SU-DHL-6 (cell line): ENCODE data around the gene ARRB1.

ENCODE experiments used
- H2AFZ ChIP-seq: fragments of 200-600 bp; sonication (generic); 2 replicates; pipeline ENCODE4 v1.6.1; 2014; ENCODE audit warnings: low read depth, mild to moderate bottlenecking, moderate library complexity, mixed read lengths, antibody characterized with exemption, low read length; ENCODE audit not compliant: severe bottlenecking
- H3F3A ChIP-seq: fragments of 200-600 bp; shearing (Covaris generic); 2 replicates; pipeline ENCODE4 v1.6.0; 2016; ENCODE audit warnings: antibody characterized with exemption, mild to moderate bottlenecking; ENCODE audit not compliant: insufficient read depth
- H3K27ac ChIP-seq: fragments of 200-600 bp; sonication (generic); 2 replicates; pipeline ENCODE4 v1.5.1; 2016; ENCODE audit warnings: low read depth, mild to moderate bottlenecking, low read length, moderate library complexity, mixed read lengths
- H3K27me3 ChIP-seq: fragments of 200-600 bp; sonication (generic), shearing (Covaris generic); 2 replicates; pipeline ENCODE4 v1.6.0; 2014; ENCODE audit warnings: mild to moderate bottlenecking, low read length
- H3K36me3 ChIP-seq: fragments of 200-600 bp; sonication (generic); 2 replicates; pipeline ENCODE4 v1.6.1; 2014; ENCODE audit warnings: mild to moderate bottlenecking, low read length, mixed read lengths
- H3K4me2 ChIP-seq: fragments of 300-600, 200-600 bp; shearing (Covaris generic), sonication (generic); 2 replicates; pipeline ENCODE4 v1.6.0; 2014; ENCODE audit warnings: low read length, low read depth, mild to moderate bottlenecking; ENCODE audit not compliant: poor library complexity, severe bottlenecking
- H3K4me3 ChIP-seq: fragments of 200-600 bp; sonication (generic); 2 replicates; pipeline ENCODE4 v1.5.1; 2014; ENCODE audit warnings: antibody characterized with exemption, low read length, mild to moderate bottlenecking, mixed read lengths; ENCODE audit not compliant: insufficient read depth, poor library complexity, severe bottlenecking
- H3K79me2 ChIP-seq: fragments of 200-600 bp; sonication (generic); 2 replicates; pipeline ENCODE4 v1.6.1; 2014; ENCODE audit warnings: mild to moderate bottlenecking, low read length, moderate library complexity; ENCODE audit not compliant: insufficient read depth
- H3K9ac ChIP-seq: fragments of 200-600 bp; sonication (generic); 2 replicates; pipeline ENCODE4 v1.7.0; 2014; ENCODE audit warnings: mild to moderate bottlenecking, low read length
- H3K9me2 ChIP-seq: fragments of 200-600 bp; sonication (generic); replicated peaks from 2 replicates; pipeline ENCODE4 v1.6.1; 2014; ENCODE audit warnings: low read length; ENCODE audit not compliant: insufficient read depth
- H3K9me3 ChIP-seq: fragments of 200-600 bp; sonication (generic); 2 replicates; pipeline ENCODE4 v1.6.1; 2014; ENCODE audit warnings: low read length, mixed read lengths; ENCODE audit not compliant: insufficient read depth
- H4K20me1 ChIP-seq: fragments of 200-600 bp; sonication (generic); 2 replicates; pipeline ENCODE4 v1.6.1; 2014; ENCODE audit warnings: low read depth, mild to moderate bottlenecking, antibody characterized with exemption, low read length, moderate library complexity, mixed read lengths
- CTCF ChIP-seq: fragments of 200-600 bp; sonication (generic); IDR thresholded peaks from one replicate; pipeline ENCODE4 v1.5.1; 2017; ENCODE audit warnings: antibody characterized with exemption, mild to moderate bottlenecking, low read length, moderate library complexity; ENCODE audit not compliant: insufficient read depth, poor library complexity, severe bottlenecking
- EZH2phosphoT487 ChIP-seq: fragments of 200-600 bp; sonication (generic), shearing (Covaris generic); conservative IDR thresholded peaks from 2 replicates; pipeline ENCODE4 v1.6.1; 2018; ENCODE audit warnings: mild to moderate bottlenecking, antibody characterized with exemption, low read length, moderate library complexity, mixed read lengths

ARRB1 gene

GRCh38 chr11:75272821-75273301 is 78.6 kb downstream of the ARRB1 start:
- no peak for TF ChIP-seq CTCF
- TF ChIP-seq EZH2phosphoT487: no peak
- Histone ChIP-seq H3K9me3 (no peaks in the 10 kb centered on the region), H3K79me2 (no peaks in the 10 kb centered on the region), H4K20me1 (no peaks in the 10 kb centered on the region), H2AFZ (no peak overlapping the region), H3K27ac (no peak overlapping the region), H3F3A (no peaks in the 10 kb centered on the region), H3K4me3 (no peak overlapping the region), H3K27me3 (no peaks in the 10 kb centered on the region), H3K9me2 (no peaks in the 10 kb centered on the region), H3K9ac (no peak overlapping the region), H3K36me3 (no peaks in the 10 kb centered on the region), H3K4me2 (no peak overlapping the region)

- H3K27ac ChIP-seq: no peak overlapping the region
- no peak overlapping the region for H3K4me2 ChIP-seq
- H3K4me3 ChIP-seq: no peak overlapping the region
- H4K20me1 ChIP-seq: no peaks in the 10 kb centered on the region
- no peaks in the 10 kb centered on the region for H3K27me3 ChIP-seq
- no peaks in the 10 kb centered on the region for H3K9me3 ChIP-seq
- no peaks in the 10 kb centered on the region for H3F3A ChIP-seq
- no peak overlapping the region for H2AFZ ChIP-seq
- no peaks in the 10 kb centered on the region for H3K79me2 ChIP-seq
- H3K9me2 ChIP-seq: no peaks in the 10 kb centered on the region
- TF ChIP-seq CTCF: no peak
- TF ChIP-seq EZH2phosphoT487: no peak
- H3K36me3 ChIP-seq: no peaks in the 10 kb centered on the region
- H3K9ac ChIP-seq: no peak overlapping the region
Observed at GRCh38 chr11:75272391-75272790, 79.1 kb downstream of the ARRB1 start.

- Histone ChIP-seq H3F3A (no peaks in the 10 kb centered on the region), H3K79me2 (no peaks in the 10 kb centered on the region), H4K20me1 (no peaks in the 10 kb centered on the region), H3K27ac (no peak overlapping the region), H2AFZ (no peak overlapping the region), H3K27me3 (no peaks in the 10 kb centered on the region), H3K4me2 (no peak overlapping the region), H3K9ac (no peak overlapping the region), H3K36me3 (no peaks in the 10 kb centered on the region), H3K9me2 (no peaks in the 10 kb centered on the region), H3K9me3 (no peaks in the 10 kb centered on the region), H3K4me3 (no peak overlapping the region)
- TF ChIP-seq EZH2phosphoT487 (no peak), CTCF (no peak)
Observed at GRCh38 chr11:75271730-75272129, 79.7 kb downstream of the ARRB1 start.
